ENCODE measurements around the gene ERCC6.
A peak's percentile ranks its signal among the peaks of the same experiment; 100 is the strongest.

Gene ERCC6

DNA sequence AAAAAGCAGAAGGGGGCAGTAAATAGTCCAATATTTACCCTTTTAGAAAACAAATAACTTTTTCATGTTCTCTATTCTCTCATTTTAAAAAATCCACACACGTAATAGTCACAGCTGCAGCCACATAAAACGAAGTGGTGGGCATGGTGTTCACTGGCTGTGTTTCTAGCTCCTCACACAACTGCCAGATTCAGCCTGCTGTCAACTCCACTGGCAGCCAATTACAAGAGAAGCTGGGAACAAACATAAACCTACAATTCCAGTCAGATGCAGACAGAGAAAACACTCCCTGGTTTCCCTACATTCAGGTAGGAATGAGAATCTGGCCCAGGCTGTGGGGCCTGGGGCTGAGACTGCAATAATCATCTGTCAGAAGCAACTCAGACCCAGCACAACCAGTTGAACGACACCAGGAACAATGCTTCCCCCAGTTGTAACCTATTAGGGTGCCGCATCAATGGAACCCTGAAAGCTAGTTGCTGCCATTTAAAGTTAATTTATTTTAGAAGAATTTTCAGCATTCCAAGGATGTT, 29.1 kb downstream of the ERCC6 start:
- no peak overlapping the region for H3K4me3 ChIP-seq (ENCODE audit: severe bottlenecking)
- DNase-seq (ENCODE audit: low spot score): no peak
- peaks cover 74% of the 10 kb centered on the region for H3K36me3 ChIP-seq (ENCODE audit: low read depth)
- ATAC-seq (ENCODE audit: low read depth): no peak
- H3K4me1 ChIP-seq (ENCODE audit: insufficient read depth, poor library complexity, severe bottlenecking): peaks cover 4% of the 10 kb centered on the region
- no peaks in the 10 kb centered on the region for H3K27me3 ChIP-seq (ENCODE audit: insufficient read depth, poor library complexity, severe bottlenecking)
- H3K9me3 ChIP-seq (ENCODE audit: severe bottlenecking): no peaks in the 10 kb centered on the region
- TF ChIP-seq, protein P1, sequence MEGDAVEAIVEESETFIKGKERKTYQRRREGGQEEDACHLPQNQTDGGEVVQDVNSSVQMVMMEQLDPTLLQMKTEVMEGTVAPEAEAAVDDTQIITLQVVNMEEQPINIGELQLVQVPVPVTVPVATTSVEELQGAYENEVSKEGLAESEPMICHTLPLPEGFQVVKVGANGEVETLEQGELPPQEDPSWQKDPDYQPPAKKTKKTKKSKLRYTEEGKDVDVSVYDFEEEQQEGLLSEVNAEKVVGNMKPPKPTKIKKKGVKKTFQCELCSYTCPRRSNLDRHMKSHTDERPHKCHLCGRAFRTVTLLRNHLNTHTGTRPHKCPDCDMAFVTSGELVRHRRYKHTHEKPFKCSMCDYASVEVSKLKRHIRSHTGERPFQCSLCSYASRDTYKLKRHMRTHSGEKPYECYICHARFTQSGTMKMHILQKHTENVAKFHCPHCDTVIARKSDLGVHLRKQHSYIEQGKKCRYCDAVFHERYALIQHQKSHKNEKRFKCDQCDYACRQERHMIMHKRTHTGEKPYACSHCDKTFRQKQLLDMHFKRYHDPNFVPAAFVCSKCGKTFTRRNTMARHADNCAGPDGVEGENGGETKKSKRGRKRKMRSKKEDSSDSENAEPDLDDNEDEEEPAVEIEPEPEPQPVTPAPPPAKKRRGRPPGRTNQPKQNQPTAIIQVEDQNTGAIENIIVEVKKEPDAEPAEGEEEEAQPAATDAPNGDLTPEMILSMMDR (IDR thresholded peaks at IDR 0.05; ENCODE audit: poor library complexity, severe bottlenecking): no peak
- H3K27ac ChIP-seq (ENCODE audit: poor library complexity, severe bottlenecking): no peak overlapping the region

DNA sequence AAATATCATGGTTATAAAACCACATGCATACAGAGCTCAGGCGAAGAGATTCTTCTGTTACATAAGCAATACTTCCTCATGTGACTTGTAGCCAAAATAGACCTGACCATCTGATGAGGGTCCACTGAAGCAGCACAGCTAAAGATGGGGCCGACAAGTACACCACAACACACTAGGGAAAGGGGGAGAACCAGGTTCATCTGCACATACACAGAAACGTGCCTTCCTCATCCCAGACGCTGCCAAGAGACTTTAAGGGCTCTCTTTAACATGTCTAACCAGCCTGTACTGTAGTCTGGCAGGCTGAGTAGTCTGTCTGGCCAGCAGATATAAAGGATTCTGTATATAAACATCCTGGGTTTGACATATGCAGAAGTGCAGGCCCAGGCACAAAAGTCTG, 30.3 kb downstream of the ERCC6 start:
- no peak for DNase-seq (ENCODE audit: low spot score)
- Histone ChIP-seq H3K27ac (ENCODE audit: poor library complexity, severe bottlenecking) (no peak overlapping the region), H3K4me1 (ENCODE audit: insufficient read depth, poor library complexity, severe bottlenecking) (peaks cover 4% of the 10 kb centered on the region), H3K36me3 (ENCODE audit: low read depth) (peaks cover 75% of the 10 kb centered on the region), H3K9me3 (ENCODE audit: severe bottlenecking) (no peaks in the 10 kb centered on the region), H3K4me3 (ENCODE audit: severe bottlenecking) (no peak overlapping the region), H3K27me3 (ENCODE audit: insufficient read depth, poor library complexity, severe bottlenecking) (no peaks in the 10 kb centered on the region)
- ATAC-seq (ENCODE audit: low read depth): no peak
- TF ChIP-seq, protein P1 (IDR thresholded peaks at IDR 0.05; ENCODE audit: poor library complexity, severe bottlenecking): no peak

DNA sequence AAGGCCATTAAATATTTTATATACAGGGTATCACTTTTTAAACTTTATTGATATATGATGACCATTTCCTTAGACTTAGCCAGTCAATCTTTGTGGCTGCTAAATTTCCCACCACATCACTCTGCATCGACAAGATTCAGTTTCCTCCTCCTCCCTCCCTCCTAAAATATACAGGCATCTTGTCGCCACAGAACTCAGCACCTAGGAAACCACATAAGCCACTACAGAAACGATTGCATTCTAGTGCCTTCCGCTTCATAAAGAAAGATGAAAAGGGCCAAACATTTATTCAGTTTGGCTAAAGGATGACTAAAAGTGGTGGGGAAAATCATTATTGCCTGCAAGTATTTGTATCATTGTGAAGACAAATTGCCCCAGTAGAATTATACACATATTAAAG, 30.7 kb downstream of the ERCC6 start:
- peaks cover 76% of the 10 kb centered on the region for H3K36me3 ChIP-seq (ENCODE audit: low read depth)
- no peak overlapping the region for H3K4me3 ChIP-seq (ENCODE audit: severe bottlenecking)
- TF ChIP-seq, protein P1 (IDR thresholded peaks at IDR 0.05; ENCODE audit: poor library complexity, severe bottlenecking): no peak
- no peaks in the 10 kb centered on the region for H3K9me3 ChIP-seq (ENCODE audit: severe bottlenecking)
- ATAC-seq (ENCODE audit: low read depth) (no peak), DNase-seq (ENCODE audit: low spot score) (no peak)
- H3K4me1 ChIP-seq (ENCODE audit: insufficient read depth, poor library complexity, severe bottlenecking): peaks cover 4% of the 10 kb centered on the region
- H3K27me3 ChIP-seq (ENCODE audit: insufficient read depth, poor library complexity, severe bottlenecking): no peaks in the 10 kb centered on the region
- no peak overlapping the region for H3K27ac ChIP-seq (ENCODE audit: poor library complexity, severe bottlenecking)

DNA sequence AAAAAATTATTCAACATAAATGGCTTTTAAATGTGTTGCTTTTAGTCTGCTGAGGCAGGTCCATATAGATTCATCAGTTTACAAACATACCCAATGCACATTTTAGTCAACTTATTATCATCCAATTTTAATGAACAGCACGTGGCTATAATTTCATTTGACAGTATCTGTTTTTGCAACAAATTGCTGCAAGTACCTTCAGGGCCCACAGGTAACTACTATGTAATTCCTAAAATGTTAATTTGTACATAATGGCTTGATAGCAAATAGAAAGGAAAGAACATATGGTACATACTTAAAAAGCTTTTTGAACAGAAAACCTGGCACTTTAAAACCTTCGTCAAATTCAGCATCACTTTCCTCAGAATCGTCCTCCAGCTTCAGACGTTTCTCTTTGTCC, 33.3 kb downstream of the ERCC6 start:
- TF ChIP-seq, protein P1 (IDR thresholded peaks at IDR 0.05; ENCODE audit: poor library complexity, severe bottlenecking): no peak
- DNase-seq (ENCODE audit: low spot score) (no peak), ATAC-seq (ENCODE audit: low read depth) (no peak)
- no peak overlapping the region for H3K4me3 ChIP-seq (ENCODE audit: severe bottlenecking)
- peaks cover 71% of the 10 kb centered on the region for H3K36me3 ChIP-seq (ENCODE audit: low read depth)
- H3K9me3 ChIP-seq (ENCODE audit: severe bottlenecking): no peaks in the 10 kb centered on the region
- peaks cover 4% of the 10 kb centered on the region for H3K4me1 ChIP-seq (ENCODE audit: insufficient read depth, poor library complexity, severe bottlenecking)
- no peaks in the 10 kb centered on the region for H3K27me3 ChIP-seq (ENCODE audit: insufficient read depth, poor library complexity, severe bottlenecking)
- H3K27ac ChIP-seq (ENCODE audit: poor library complexity, severe bottlenecking): peak overlapping the region; percentile 24

DNA sequence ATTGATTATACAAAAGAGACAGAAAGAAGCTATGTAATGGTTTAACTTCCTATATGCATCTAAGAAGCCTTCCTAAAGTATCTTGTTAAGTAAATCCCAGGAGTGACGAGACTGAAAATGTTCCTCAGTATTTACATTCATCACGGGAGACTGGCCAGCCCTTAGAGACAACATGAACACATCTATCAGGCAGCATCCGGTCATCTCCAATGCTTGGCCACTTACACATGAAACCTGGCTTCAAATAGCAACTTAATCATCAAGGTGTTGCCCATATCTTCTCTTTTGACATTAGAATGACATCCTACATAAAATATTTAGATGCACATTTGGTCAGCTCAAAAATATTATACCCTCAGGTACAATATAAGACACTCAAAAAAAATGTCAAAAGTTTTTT, 33.8 kb downstream of the ERCC6 start:
- TF ChIP-seq, protein P1 (IDR thresholded peaks at IDR 0.05; ENCODE audit: poor library complexity, severe bottlenecking): no peak
- no peak for DNase-seq (ENCODE audit: low spot score)
- Histone ChIP-seq H3K27me3 (ENCODE audit: insufficient read depth, poor library complexity, severe bottlenecking) (no peaks in the 10 kb centered on the region), H3K4me3 (ENCODE audit: severe bottlenecking) (no peak overlapping the region), H3K9me3 (ENCODE audit: severe bottlenecking) (no peaks in the 10 kb centered on the region), H3K36me3 (ENCODE audit: low read depth) (peaks cover 71% of the 10 kb centered on the region), H3K4me1 (ENCODE audit: insufficient read depth, poor library complexity, severe bottlenecking) (peaks cover 4% of the 10 kb centered on the region), H3K27ac (ENCODE audit: poor library complexity, severe bottlenecking) (peak overlapping the region; percentile 24)
- peak; percentile 55; the same call in 2 of the 3 replicates for ATAC-seq (ENCODE audit: low read depth)
